Liver (tissue), 3 donors: ENCODE results near the gene PSEN1.

Source experiments
- ATF3 ChIP-seq: IDR thresholded peaks from 2 replicates; pipeline ENCODE4 v1.6.1; 2016; ENCODE audit warnings: antibody characterized with exemption
- CTCF ChIP-seq: fragments of 150-350 bp; IDR thresholded peaks from 2 replicates; pipeline ENCODE4 v1.5.1; 2017; ENCODE audit warnings: improper control_type of control experiment, low read depth, low read length; ENCODE audit not compliant: missing input control
- EGR1 ChIP-seq, 2 donors: IDR thresholded peaks; 2 replicates each; pipeline ENCODE4 v1.6.1; 2016 to 2018; ENCODE audit warnings: antibody characterized with exemption in 2 of 2, low read depth in 2 of 2
- FOXA1 ChIP-seq: IDR thresholded peaks from 2 replicates; pipeline ENCODE4 v1.6.1; 2016; ENCODE audit warnings: antibody characterized with exemption
- GABPA ChIP-seq, 2 donors: IDR thresholded peaks in 1 of 2; conservative IDR thresholded peaks in 1 of 2; 2 replicates each; pipeline ENCODE4 v1.6.1; 2016; ENCODE audit warnings: antibody characterized with exemption in 2 of 2, mild to moderate bottlenecking in 1 of 2, moderate library complexity in 1 of 2
- HNF4A ChIP-seq, 2 donors: conservative IDR thresholded peaks; 2 replicates each; pipeline ENCODE4 v1.6.1; 2016; ENCODE audit warnings: antibody characterized with exemption in 2 of 2, mild to moderate bottlenecking in 2 of 2
- HNF4G ChIP-seq: IDR thresholded peaks from 2 replicates; pipeline ENCODE4 v1.6.1; 2016; ENCODE audit warnings: antibody characterized with exemption
- REST ChIP-seq: IDR thresholded peaks from 2 replicates; pipeline ENCODE4 v1.6.1; 2016; ENCODE audit warnings: antibody characterized with exemption, mild to moderate bottlenecking
- RXRA ChIP-seq, 2 donors: IDR thresholded peaks; 2 replicates each; pipeline ENCODE4 v1.6.1; 2017 to 2018; ENCODE audit warnings: antibody characterized with exemption in 2 of 2, mild to moderate bottlenecking in 1 of 2
- TAF1 ChIP-seq: conservative IDR thresholded peaks from 2 replicates; pipeline ENCODE4 v1.6.1; 2016; ENCODE audit warnings: antibody characterized with exemption, mild to moderate bottlenecking
- YY1 ChIP-seq: IDR thresholded peaks from 2 replicates; pipeline ENCODE4 v1.6.1; 2016; ENCODE audit warnings: antibody characterized with exemption, mild to moderate bottlenecking
- ZBTB33 ChIP-seq: IDR thresholded peaks from 2 replicates; pipeline ENCODE4 v1.6.1; 2016; ENCODE audit warnings: antibody characterized with exemption
- donor health status: healthy.
- donor health status: healthy.

- TF ChIP-seq CTCF (no peak), ATF3 (no peak), TAF1 (no peak), EGR1 (IDR thresholded peaks at IDR 0.05; ENCODE audit: low read depth in 2 of 2) (no peak), YY1 (no peak), REST (no peak), HNF4G (no peak), FOXA1 (no peak), HNF4A (conservative IDR thresholded peaks at IDR 0.05) (no peak), ZBTB33 (no peak), RXRA (IDR thresholded peaks at IDR 0.05) (no peak), GABPA (IDR thresholded peaks at IDR 0.05 in 1 of 2, conservative IDR thresholded peaks at IDR 0.05 in 1 of 2) (no peak)
These were observed 9.8 kb downstream of the PSEN1 start for GRCh38 chr14:73146111-73146510.
